SU-DHL-6 (cell line): ENCODE results near the gene SLN.

Source experiments
- H2AFZ ChIP-seq: fragments of 200-600 bp; sonication (generic); 2 replicates; pipeline ENCODE4 v1.6.1; 2014; ENCODE audit warnings: low read depth, mild to moderate bottlenecking, moderate library complexity, mixed read lengths, antibody characterized with exemption, low read length; ENCODE audit not compliant: severe bottlenecking
- H3F3A ChIP-seq: fragments of 200-600 bp; shearing (Covaris generic); 2 replicates; pipeline ENCODE4 v1.6.0; 2016; ENCODE audit warnings: antibody characterized with exemption, mild to moderate bottlenecking; ENCODE audit not compliant: insufficient read depth
- H3K27ac ChIP-seq: fragments of 200-600 bp; sonication (generic); 2 replicates; pipeline ENCODE4 v1.5.1; 2016; ENCODE audit warnings: low read depth, mild to moderate bottlenecking, low read length, moderate library complexity, mixed read lengths
- H3K27me3 ChIP-seq: fragments of 200-600 bp; sonication (generic), shearing (Covaris generic); 2 replicates; pipeline ENCODE4 v1.6.0; 2014; ENCODE audit warnings: mild to moderate bottlenecking, low read length
- H3K36me3 ChIP-seq: fragments of 200-600 bp; sonication (generic); 2 replicates; pipeline ENCODE4 v1.6.1; 2014; ENCODE audit warnings: mild to moderate bottlenecking, low read length, mixed read lengths
- H3K4me2 ChIP-seq: fragments of 300-600, 200-600 bp; shearing (Covaris generic), sonication (generic); 2 replicates; pipeline ENCODE4 v1.6.0; 2014; ENCODE audit warnings: low read length, low read depth, mild to moderate bottlenecking; ENCODE audit not compliant: poor library complexity, severe bottlenecking
- H3K4me3 ChIP-seq: fragments of 200-600 bp; sonication (generic); 2 replicates; pipeline ENCODE4 v1.5.1; 2014; ENCODE audit warnings: antibody characterized with exemption, low read length, mild to moderate bottlenecking, mixed read lengths; ENCODE audit not compliant: insufficient read depth, poor library complexity, severe bottlenecking
- H3K79me2 ChIP-seq: fragments of 200-600 bp; sonication (generic); 2 replicates; pipeline ENCODE4 v1.6.1; 2014; ENCODE audit warnings: mild to moderate bottlenecking, low read length, moderate library complexity; ENCODE audit not compliant: insufficient read depth
- H3K9ac ChIP-seq: fragments of 200-600 bp; sonication (generic); 2 replicates; pipeline ENCODE4 v1.7.0; 2014; ENCODE audit warnings: mild to moderate bottlenecking, low read length
- H3K9me2 ChIP-seq: fragments of 200-600 bp; sonication (generic); replicated peaks from 2 replicates; pipeline ENCODE4 v1.6.1; 2014; ENCODE audit warnings: low read length; ENCODE audit not compliant: insufficient read depth
- H3K9me3 ChIP-seq: fragments of 200-600 bp; sonication (generic); 2 replicates; pipeline ENCODE4 v1.6.1; 2014; ENCODE audit warnings: low read length, mixed read lengths; ENCODE audit not compliant: insufficient read depth
- H4K20me1 ChIP-seq: fragments of 200-600 bp; sonication (generic); 2 replicates; pipeline ENCODE4 v1.6.1; 2014; ENCODE audit warnings: low read depth, mild to moderate bottlenecking, antibody characterized with exemption, low read length, moderate library complexity, mixed read lengths
- CTCF ChIP-seq: fragments of 200-600 bp; sonication (generic); IDR thresholded peaks from one replicate; pipeline ENCODE4 v1.5.1; 2017; ENCODE audit warnings: antibody characterized with exemption, mild to moderate bottlenecking, low read length, moderate library complexity; ENCODE audit not compliant: insufficient read depth, poor library complexity, severe bottlenecking
- EZH2phosphoT487 ChIP-seq: fragments of 200-600 bp; sonication (generic), shearing (Covaris generic); conservative IDR thresholded peaks from 2 replicates; pipeline ENCODE4 v1.6.1; 2018; ENCODE audit warnings: mild to moderate bottlenecking, antibody characterized with exemption, low read length, moderate library complexity, mixed read lengths

SLN gene

GRCh38 chr11:107702109-107702660 is 9.7 kb downstream of the SLN start:
- no peaks in the 10 kb centered on the region for H4K20me1 ChIP-seq
- H3K9ac ChIP-seq = no peak overlapping the region
- H3K36me3 ChIP-seq = no peaks in the 10 kb centered on the region
- H3K9me2 ChIP-seq = no peaks in the 10 kb centered on the region
- H3K27me3 ChIP-seq = no peaks in the 10 kb centered on the region
- no peak overlapping the region for H3K4me3 ChIP-seq
- no peak overlapping the region for H3K27ac ChIP-seq
- no peak overlapping the region for H3K4me2 ChIP-seq
- no peaks in the 10 kb centered on the region for H3K79me2 ChIP-seq
- H2AFZ ChIP-seq = no peak overlapping the region
- no peaks in the 10 kb centered on the region for H3F3A ChIP-seq
- no peaks in the 10 kb centered on the region for H3K9me3 ChIP-seq
- TF ChIP-seq CTCF (no peak), EZH2phosphoT487 (no peak)

- no peak overlapping the region for H3K4me3 ChIP-seq
- H3K9ac ChIP-seq = no peak overlapping the region
- H3K27ac ChIP-seq = no peak overlapping the region
- H3K9me3 ChIP-seq = no peaks in the 10 kb centered on the region
- H3K9me2 ChIP-seq = no peaks in the 10 kb centered on the region
- H4K20me1 ChIP-seq = no peaks in the 10 kb centered on the region
- H3K4me2 ChIP-seq = no peak overlapping the region
- no peaks in the 10 kb centered on the region for H3K79me2 ChIP-seq
- no peak overlapping the region for H2AFZ ChIP-seq
- no peaks in the 10 kb centered on the region for H3K36me3 ChIP-seq
- H3K27me3 ChIP-seq = no peaks in the 10 kb centered on the region
- TF ChIP-seq EZH2phosphoT487 = no peak
- H3F3A ChIP-seq = no peaks in the 10 kb centered on the region
Observed at GRCh38 chr11:107699371-107700285, 12.2 kb downstream of the SLN start.

GRCh38 chr11:107697291-107697690 is 14.6 kb downstream of the SLN start:
- H3K27me3 ChIP-seq = no peaks in the 10 kb centered on the region
- TF ChIP-seq CTCF (no peak), EZH2phosphoT487 (no peak)
- H3K4me2 ChIP-seq = no peak overlapping the region
- no peak overlapping the region for H2AFZ ChIP-seq
- no peak overlapping the region for H3K4me3 ChIP-seq
- no peaks in the 10 kb centered on the region for H3F3A ChIP-seq
- H3K9me2 ChIP-seq = no peaks in the 10 kb centered on the region
- no peaks in the 10 kb centered on the region for H3K9me3 ChIP-seq
- H3K27ac ChIP-seq = no peak overlapping the region
- no peaks in the 10 kb centered on the region for H3K36me3 ChIP-seq
- H3K9ac ChIP-seq = no peak overlapping the region
- H4K20me1 ChIP-seq = no peaks in the 10 kb centered on the region
- no peaks in the 10 kb centered on the region for H3K79me2 ChIP-seq

- Histone ChIP-seq H4K20me1 (no peaks in the 10 kb centered on the region), H3F3A (no peaks in the 10 kb centered on the region), H3K4me2 (no peak overlapping the region), H3K27me3 (no peaks in the 10 kb centered on the region), H3K36me3 (no peaks in the 10 kb centered on the region), H3K79me2 (no peaks in the 10 kb centered on the region), H3K9me3 (no peaks in the 10 kb centered on the region), H3K4me3 (no peak overlapping the region), H3K27ac (no peak overlapping the region), H3K9me2 (no peaks in the 10 kb centered on the region), H3K9ac (no peak overlapping the region), H2AFZ (no peak overlapping the region)
- no peak for TF ChIP-seq EZH2phosphoT487
- TF ChIP-seq CTCF = no peak
Observed at GRCh38 chr11:107696140-107696539, 15.7 kb downstream of the SLN start.
